NCI-H345 treated with DMSO at 0.1 percent for 48 hours (cell line): ENCODE data around the gene ULK4.
"Not testable (repeated sequence)": the region's sequence is repeated elsewhere in the genome, so short reads cannot be mapped to it uniquely, and the experiment has no call there.

ENCODE experiments used
- DNase-seq: peaks from one replicate; lab custom pipeline; 2025; ENCODE audit not compliant: unreplicated experiment; lab: John Stamatoyannopoulos, UW

Gene ULK4

GRCh38 chr3:41508063-41508696 lies 453.7 kb downstream of the ULK4 start:
- no peak for DNase-seq

DNA sequence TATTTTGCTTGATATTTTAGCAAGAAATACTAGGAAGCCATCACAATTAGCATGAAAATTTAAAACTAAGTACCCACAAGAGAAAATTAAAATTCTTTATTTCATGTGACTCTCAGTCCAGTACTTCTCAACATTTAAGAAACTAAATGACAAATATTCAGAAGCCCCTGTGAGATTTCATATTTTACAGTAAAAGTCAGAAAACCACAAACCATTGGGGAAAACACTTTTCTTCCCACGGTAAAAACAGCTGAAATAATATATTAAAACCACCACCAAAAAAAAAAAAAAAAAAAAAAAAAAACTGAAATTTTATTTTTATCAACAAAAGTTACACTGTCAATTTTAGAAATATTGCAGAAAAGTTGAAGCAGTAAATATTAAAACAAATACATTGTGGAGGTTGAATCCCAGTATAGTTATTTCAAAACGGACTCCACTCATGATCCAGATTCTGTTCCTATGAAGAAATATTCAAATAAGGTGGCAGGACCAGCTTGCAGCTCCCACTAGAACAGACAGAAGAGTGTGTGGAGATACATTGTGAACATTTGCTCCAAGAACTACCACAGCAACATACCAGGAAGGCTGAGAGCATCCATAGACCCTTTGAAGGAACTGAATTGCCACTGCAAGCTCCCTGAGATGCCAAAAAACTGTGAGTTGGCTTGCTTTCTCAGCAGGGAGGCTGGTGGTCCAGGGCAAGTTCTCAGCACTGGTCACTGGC lies 454.4 kb downstream of the ULK4 start:
- DNase-seq, result no peak

DNA sequence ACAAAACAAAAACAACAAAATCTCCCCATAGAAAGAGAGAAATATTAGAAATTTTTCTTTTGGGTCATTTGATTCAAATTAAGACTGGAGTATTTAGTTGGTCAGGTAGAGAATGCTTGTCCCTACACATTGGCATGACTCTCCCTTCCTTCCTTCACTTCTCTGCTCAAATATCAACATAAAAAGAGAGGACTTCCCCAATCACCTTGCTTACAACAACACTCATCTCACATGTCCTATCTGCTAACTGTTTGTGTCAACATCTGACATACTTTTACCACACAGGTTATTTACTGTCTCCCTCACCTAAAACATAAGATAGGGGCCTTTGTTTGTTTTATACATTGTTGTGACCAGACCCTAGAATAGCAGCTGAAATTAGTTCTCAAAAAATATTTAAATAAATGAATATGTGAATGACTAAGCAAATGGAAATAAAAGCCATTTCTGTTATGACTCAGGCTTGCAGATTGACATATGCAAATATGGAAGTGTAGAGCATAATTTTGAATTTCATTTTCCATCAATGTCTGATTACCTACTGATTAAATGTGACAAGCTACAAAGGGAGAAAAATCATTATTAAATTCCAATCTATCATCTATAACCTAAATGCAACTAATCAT lies 457.8 kb downstream of the ULK4 start:
- no peak for DNase-seq

DNA sequence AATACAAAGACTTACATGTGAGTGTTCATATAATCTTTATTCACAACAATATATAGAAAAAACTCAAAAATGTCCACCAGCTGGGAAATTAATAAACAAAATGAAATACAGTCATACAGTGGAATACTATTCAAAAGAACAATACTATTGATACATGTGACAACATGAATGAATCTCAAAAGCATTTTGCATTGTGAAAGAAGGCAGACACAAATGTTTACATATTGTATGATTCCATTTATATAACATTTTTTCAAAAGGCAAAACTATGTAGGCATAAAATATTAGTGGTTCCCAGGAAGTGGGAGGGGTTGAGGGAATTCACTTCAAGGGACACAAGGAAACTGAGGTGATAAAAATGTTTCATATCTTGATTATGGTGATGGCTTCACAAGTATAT lies 459.4 kb downstream of the ULK4 start:
- no peak for DNase-seq

DNA sequence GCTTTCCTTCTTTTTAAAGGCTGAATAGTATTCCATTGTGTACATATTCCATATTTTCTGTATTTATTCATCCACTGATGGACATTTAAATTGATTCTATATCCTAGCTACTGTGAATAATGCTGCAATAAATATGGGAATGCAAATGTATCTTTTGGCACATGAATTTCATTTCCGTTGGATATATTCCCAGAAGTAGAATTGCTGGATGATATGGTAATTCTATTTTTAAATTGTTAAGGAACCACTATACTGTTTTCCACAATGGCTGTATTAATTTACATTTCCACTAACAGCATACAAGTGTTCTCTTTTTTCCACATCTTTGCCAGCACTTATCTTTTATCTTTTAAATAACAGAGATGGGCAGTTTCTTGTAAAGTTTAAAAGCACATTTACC lies 459.9 kb downstream of the ULK4 start:
- no peak for DNase-seq

DNA sequence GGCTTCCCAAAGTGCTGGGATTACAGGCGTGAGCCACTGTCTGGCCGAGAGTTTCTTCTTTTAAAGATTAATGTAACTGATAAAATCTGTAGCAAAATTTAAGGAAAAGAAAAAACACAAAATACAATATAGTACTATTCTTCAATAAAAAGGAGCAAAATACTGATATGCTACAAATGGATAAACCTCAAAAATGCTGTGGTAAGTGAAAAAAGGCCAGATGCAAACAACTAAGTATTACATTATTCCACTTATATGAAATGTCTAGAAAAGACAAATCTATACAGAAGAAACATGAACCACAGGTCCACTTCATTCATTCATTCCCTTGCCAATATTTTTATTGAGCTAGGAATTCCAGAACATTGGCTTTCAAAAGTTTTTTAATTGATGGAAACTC lies 463.1 kb downstream of the ULK4 start:
- DNase-seq, result no peak

DNA sequence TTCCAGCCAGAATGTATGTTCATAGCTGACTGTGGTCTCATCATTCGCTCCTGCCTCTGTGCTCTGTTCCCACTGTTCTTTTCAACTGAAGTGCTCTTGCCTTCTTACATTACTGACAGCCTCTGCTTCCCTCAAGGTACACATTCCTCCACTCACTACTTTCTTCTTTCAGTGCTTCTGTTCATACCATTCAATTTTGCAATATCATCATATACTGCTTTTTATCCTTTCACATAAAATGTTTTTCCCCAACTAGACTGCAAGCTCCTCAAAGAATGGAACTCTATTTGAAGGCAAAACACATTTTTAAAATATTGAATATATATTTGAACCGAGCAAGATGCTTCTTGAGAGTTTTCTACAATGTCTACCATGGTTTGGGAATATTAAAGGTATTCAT lies 471.5 kb downstream of the ULK4 start:
- DNase-seq, result no peak

GRCh38 chr3:41489231-41489630 lies 472.7 kb downstream of the ULK4 start:
- DNase-seq, result no peak

GRCh38 chr3:41488501-41488900 lies 473.4 kb downstream of the ULK4 start:
- no peak for DNase-seq

DNA sequence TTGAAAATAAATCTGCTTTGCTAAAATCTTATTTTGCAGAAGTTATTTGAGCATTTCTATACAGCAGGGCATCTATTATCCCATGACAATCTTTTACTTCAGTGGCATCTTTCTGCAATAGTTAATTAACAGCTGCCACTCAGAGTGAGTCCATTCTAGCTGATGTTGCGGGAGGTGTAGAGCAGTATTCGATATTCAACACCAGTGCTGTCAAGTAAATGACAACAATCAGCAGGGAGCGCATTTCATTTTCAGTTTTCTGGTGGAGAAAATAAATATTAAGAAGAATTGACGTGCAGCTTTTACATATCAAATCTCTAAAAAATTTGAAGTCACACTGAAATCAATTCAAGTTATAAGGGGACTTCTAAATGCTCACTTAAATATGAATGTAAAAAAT lies 476.4 kb downstream of the ULK4 start:
- no peak for DNase-seq

DNA sequence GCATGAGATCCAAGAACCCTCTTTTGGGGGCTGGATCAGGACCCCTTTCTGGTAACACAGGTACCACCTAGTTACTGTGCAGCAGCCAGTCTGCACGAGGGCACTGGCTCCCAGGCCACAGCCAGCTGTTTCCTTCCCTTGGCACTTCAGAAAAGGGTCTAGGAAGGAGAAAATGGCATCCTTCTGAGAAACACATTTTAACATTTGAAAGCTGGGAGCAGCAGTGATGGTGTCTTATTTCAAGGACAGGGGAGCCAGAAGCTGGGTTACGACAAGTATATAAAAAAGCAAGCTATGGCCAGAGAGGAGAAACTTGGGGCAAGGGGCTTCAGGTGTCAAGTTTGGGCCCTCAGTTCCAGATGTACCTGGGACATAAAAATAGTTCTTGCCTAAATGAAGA lies 479.8 kb downstream of the ULK4 start:
- no peak for DNase-seq

DNA sequence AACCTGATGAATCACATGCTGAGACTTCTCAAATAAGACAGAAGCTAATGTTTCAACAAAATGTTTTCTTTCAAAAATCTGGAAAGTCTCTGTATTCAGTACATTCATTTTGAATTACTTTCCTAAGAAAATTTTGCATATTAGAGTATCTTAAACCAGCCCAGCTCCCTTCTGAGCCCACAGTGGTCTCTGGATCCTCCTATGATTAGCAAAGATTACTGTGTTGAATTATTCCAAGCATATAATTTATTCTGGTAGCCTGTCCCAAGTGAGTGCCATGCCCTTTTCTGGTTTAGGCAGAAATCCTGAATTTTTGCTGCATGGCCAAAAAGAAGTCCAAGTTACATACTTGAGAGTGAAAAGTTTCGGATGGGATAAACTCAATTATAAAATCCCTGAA lies 483.6 kb downstream of the ULK4 start:
- DNase-seq, result no peak

GRCh38 chr3:41477399-41478014 lies 484.4 kb downstream of the ULK4 start:
- DNase-seq, result no peak

GRCh38 chr3:41469083-41469482 lies 492.8 kb downstream of the ULK4 start:
- DNase-seq, result no peak

DNA sequence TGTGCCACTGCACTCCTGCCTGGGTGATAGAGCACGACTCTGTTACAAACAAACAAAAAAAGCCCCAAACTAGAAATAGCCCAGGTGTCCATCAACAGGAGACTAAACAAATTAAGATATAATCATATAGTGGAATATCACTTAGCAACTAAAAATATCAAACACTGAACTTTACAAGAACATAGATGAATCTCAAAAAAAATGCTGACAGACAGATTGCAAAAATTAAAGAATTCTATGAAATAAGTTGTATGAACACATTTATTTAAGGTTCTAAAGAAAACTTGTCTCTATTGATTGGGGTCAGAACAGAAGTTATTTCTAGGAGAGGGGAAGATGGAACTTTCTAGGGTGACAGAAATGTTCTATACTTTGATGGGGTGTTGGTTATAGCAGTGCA lies 494.4 kb downstream of the ULK4 start:
- no peak for DNase-seq

DNA sequence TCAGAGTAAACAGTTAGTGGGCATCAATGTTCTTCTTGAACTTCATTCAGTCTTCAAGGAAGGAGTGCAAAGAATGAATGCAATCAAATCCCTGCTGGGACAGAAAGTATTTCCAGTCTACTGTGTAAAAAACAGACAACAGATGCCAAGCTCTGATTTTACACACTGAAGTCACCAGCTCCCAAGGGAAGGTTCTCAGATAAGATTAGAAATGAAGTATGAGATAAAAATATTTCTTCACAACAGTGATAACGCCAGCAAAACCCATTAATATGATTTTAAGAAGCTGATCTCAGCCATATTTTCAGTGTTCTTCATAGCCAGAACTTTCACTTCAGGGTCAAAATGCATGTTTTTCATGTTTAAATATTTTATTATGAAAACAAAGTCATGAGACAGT lies 497.0 kb downstream of the ULK4 start:
- DNase-seq, result no peak

- no peak for DNase-seq
Measured at GRCh38 chr3:41464401-41464800, 497.5 kb downstream of the ULK4 start.

GRCh38 chr3:41462103-41462691 lies 499.7 kb downstream of the ULK4 start:
- DNase-seq, result no peak

DNA sequence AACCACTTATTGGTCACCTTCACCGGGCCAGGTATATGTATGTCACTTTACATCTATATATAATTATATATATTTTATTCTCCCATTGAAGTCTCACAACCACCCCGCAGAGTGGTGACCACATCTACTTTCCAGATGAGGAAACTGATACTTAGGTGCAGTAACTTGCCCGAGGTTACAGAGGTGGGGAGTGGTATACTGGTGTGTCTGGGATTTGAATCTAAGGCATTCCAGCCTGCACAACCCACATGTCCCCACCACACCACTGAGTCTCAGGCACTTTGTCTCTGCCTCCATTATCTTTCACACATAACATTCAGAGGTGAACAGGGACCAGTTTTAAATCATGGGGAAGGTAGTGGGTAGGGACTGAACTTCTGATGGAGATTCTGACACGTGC lies 501.2 kb downstream of the ULK4 start:
- no peak for DNase-seq

DNA sequence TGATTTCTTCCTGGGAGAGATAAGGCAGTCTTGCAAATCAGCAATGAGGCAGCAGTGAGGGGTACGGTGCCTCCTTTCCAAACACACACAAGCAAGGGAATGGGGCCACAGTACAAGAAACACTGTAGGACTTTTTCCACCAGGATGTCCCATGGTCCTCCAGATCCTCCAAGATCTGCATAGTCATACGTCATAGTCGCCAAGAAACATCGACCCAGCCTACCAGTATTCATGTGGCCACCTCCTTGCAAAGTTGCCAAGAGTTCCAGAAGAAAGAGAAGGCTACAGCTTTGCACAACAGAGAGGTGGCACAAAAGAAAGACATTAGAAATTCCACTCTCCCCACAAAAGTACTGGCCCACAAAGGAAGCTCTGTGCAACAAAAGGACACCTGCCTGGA lies 504.7 kb downstream of the ULK4 start:
- no peak for DNase-seq

- no peak for DNase-seq
Measured at GRCh38 chr3:41456162-41456561, 505.7 kb downstream of the ULK4 start.

DNA sequence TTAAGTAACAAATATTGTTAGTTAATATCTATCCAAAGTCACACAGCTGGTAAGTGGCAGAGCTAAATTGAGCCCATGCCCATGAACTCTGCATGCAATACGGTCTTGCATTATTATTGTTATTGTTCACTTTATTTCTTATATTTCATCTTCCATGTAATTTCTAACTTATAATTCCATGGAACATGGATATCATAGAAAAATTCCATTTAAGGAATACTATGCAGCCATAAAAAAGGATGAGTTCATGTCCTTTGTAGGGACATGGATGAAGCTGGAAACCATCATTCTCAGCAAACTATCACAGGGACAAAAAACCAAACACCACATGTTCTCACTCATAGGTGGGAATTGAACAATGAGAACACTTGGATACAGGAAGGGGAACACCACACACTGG lies 508.3 kb downstream of the ULK4 start:
- not testable (repeated sequence) for DNase-seq
